Measurements from ENCODE around the gene SLC35G4. TPM values are rescaled to one million over a fixed set of nuclear protein-coding genes. Genes with fewer than 3 reads are reported as not detected.

The SLC35G4 gene
- total RNA-seq, 2 experiments from 2014 or later, result not detected

DNA sequence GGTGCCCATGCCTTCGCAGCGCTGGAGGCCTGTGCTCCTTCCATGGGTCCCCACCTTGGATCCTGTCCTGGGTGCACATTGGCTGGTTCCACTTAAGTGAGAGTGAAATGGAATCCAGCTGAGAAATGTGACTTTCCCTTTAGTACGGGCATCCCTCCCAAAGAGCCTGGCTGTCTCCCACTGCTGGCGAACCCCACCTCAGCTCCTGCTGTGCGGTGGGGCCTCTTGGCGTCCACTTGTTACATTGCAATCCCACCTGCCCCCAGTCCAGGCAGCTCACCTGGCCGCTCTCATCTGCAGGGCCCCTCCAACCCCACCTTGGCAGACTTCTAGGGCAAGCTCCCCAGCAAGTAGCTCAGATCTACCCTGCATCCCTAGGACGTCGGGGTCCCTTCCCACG is 44.1 kb downstream of the SLC35G4 start:
- Histone ChIP-seq H3K27ac (ENCODE audit: low read depth in 1 of 2, low read length in 2 of 2) (no peak overlapping the region), H3K9me3 (ENCODE audit: control insufficient read depth in 1 of 2, insufficient read depth in 1 of 2, low read length in 2 of 2) (no peaks in the 10 kb centered on the region), H3K36me3 (ENCODE audit: insufficient read depth, low read length) (no peaks in the 10 kb centered on the region), H3K27me3 (ENCODE audit: control insufficient read depth in 1 of 2, insufficient read depth in 2 of 2, low read length in 2 of 2) (peaks cover 4 to 10% of the 10 kb centered on the region in 2 experiments), H3K4me1 (ENCODE audit: insufficient read depth, low read length) (peaks cover 5% of the 10 kb centered on the region), H3K4me3 (ENCODE audit: low read length) (no peak overlapping the region)
- Mint-ChIP-seq H3K4me3 (no peak overlapping the region), H3K4me1 (ENCODE audit: low read depth) (no peaks in the 10 kb centered on the region), H3K9me3 (peaks cover 6% of the 10 kb centered on the region), H3K36me3 (ENCODE audit: low read depth) (no peaks in the 10 kb centered on the region), H3K27ac (no peak overlapping the region), H3K27me3 (peaks cover 71% of the 10 kb centered on the region)
- TF ChIP-seq, protein P1, sequence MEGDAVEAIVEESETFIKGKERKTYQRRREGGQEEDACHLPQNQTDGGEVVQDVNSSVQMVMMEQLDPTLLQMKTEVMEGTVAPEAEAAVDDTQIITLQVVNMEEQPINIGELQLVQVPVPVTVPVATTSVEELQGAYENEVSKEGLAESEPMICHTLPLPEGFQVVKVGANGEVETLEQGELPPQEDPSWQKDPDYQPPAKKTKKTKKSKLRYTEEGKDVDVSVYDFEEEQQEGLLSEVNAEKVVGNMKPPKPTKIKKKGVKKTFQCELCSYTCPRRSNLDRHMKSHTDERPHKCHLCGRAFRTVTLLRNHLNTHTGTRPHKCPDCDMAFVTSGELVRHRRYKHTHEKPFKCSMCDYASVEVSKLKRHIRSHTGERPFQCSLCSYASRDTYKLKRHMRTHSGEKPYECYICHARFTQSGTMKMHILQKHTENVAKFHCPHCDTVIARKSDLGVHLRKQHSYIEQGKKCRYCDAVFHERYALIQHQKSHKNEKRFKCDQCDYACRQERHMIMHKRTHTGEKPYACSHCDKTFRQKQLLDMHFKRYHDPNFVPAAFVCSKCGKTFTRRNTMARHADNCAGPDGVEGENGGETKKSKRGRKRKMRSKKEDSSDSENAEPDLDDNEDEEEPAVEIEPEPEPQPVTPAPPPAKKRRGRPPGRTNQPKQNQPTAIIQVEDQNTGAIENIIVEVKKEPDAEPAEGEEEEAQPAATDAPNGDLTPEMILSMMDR (IDR thresholded peaks at IDR 0.05), result no peak
- no peak for DNase-seq
- intact Hi-C loops (cut with DNase I, micrococcal nuclease), result loop anchor here in 1 of 2 experiments (2.0 kb wide), 1 partner anchor 219 kb away; no protein-coding TSS in a partner anchor
- ATAC-seq (ENCODE audit: poor library complexity), result no peak
- POLR2A ChIA-PET, result no interaction called here
- CTCF ChIA-PET, result interaction anchor here (1.2 kb wide), 1 partner anchor 565 kb away, joined by 3 read pairs; no protein-coding TSS in a partner anchor

DNA sequence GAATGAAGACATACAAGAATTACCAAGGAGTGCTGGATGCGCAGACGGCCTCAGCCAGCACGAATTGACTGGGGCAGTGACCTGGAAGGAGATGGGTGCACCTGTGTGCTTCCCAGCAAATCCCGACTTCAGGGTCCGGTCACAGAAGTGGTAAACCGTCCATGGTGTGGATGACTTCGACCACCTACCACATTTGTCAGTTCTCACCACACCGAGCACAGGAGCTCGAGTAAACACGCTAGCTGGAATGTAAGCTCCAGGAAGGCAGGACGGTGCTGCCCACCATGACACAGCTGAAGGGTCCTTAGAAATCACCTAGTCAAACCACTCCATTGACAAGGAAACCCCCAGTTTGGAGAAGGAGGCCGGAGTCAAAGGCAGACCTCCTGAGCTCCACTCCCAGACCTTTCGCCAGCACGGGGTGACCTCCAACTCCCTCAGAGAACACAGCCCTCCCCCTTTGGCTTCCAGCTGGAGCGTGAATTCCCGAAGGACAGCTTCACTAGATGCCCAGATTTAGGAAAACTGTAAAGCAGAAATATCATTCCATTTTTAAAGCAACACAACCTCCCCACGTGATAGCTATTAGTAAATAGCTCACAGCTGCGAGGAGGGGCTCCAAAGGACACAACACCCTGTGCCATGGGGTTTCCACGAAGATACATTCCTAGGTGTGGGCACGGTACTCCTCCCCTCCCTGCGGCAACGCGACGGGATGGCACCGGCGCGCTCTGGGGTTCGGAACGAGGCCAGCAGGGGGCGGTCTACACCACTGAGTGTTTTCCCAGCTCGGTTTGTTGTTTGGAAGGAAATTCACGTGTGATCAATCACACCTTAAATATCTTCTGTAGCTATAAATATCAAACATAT is 45.6 kb downstream of the SLC35G4 start:
- POLR2A ChIA-PET, result no interaction called here

DNA sequence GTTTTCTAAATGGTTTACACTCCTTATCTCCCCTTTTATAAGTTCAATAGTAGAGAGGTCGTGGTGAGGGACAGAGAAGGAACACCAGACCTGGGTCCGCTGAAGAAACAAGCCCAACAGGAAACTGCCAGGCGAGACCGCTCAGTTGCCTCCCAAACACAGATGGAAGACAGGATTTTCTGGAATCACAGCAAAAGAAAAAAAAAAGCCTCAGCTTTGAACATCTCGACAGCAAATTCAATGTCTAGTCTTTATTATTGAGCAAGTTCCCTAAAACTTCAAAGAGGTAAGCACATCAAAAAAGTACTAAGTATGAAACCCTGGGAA is 46.2 kb downstream of the SLC35G4 start:
- Histone ChIP-seq H3K36me3 (ENCODE audit: insufficient read depth, low read length) (no peaks in the 10 kb centered on the region), H3K4me3 (ENCODE audit: low read length) (no peak overlapping the region), H3K9me3 (ENCODE audit: control insufficient read depth in 1 of 2, insufficient read depth in 1 of 2, low read length in 2 of 2) (no peaks in the 10 kb centered on the region), H3K27me3 (ENCODE audit: control insufficient read depth in 1 of 2, insufficient read depth in 2 of 2, low read length in 2 of 2) (peaks cover 4 to 10% of the 10 kb centered on the region in 2 experiments), H3K27ac (ENCODE audit: low read depth in 1 of 2, low read length in 2 of 2) (no peak overlapping the region), H3K4me1 (ENCODE audit: insufficient read depth, low read length) (peaks cover 5% of the 10 kb centered on the region)
- intact Hi-C loops (cut with DNase I, micrococcal nuclease), result loop anchor here in 1 of 2 experiments (5.0 kb wide), 1 partner anchor 382 kb away; no protein-coding TSS in a partner anchor
- Mint-ChIP-seq H3K4me1 (ENCODE audit: low read depth) (no peaks in the 10 kb centered on the region), H3K27me3 (peaks cover 82% of the 10 kb centered on the region), H3K4me3 (no peak overlapping the region), H3K27ac (no peak overlapping the region), H3K9me3 (no peaks in the 10 kb centered on the region), H3K36me3 (ENCODE audit: low read depth) (no peaks in the 10 kb centered on the region)
- ATAC-seq (ENCODE audit: poor library complexity) (no peak), DNase-seq (no peak)
- TF ChIP-seq, protein P1 (IDR thresholded peaks at IDR 0.05), result no peak
- ChIA-PET POLR2A (no interaction called here), CTCF (interaction anchor here (0.6 kb wide), 1 partner anchor 581 kb away, joined by 3 read pairs; no protein-coding TSS in a partner anchor)

More for the DNA sequence above, 45.6 kb downstream of the SLC35G4 start:
- Mint-ChIP-seq H3K27me3 (peaks cover 82% of the 10 kb centered on the region), H3K27ac (no peak overlapping the region), H3K4me3 (no peak overlapping the region), H3K36me3 (ENCODE audit: low read depth) (no peaks in the 10 kb centered on the region), H3K4me1 (ENCODE audit: low read depth) (no peaks in the 10 kb centered on the region), H3K9me3 (no peaks in the 10 kb centered on the region)
- H3K27me3 ChIP-seq (ENCODE audit: control insufficient read depth in 1 of 2, insufficient read depth in 2 of 2, low read length in 2 of 2), result peaks cover 4 to 10% of the 10 kb centered on the region in 2 experiments
- H3K4me1 ChIP-seq (ENCODE audit: insufficient read depth, low read length), result peaks cover 5% of the 10 kb centered on the region
- ATAC-seq (ENCODE audit: poor library complexity), result no peak
- no peaks in the 10 kb centered on the region for H3K9me3 ChIP-seq (ENCODE audit: control insufficient read depth in 1 of 2, insufficient read depth in 1 of 2, low read length in 2 of 2)
- H3K36me3 ChIP-seq (ENCODE audit: insufficient read depth, low read length), result no peaks in the 10 kb centered on the region
- peak in 11 of 14 experiments; percentile 10 to 50 (median 21) for DNase-seq
- TF ChIP-seq, protein P1 (IDR thresholded peaks at IDR 0.05), result peak; percentile 55
- no peak overlapping the region for H3K4me3 ChIP-seq (ENCODE audit: low read length)
- CTCF ChIA-PET, result interaction anchor here (0.6 kb wide), 1 partner anchor 581 kb away, joined by 3 read pairs; no protein-coding TSS in a partner anchor
- intact Hi-C loops (cut with DNase I, micrococcal nuclease), result loop anchor here in 1 of 2 experiments (5.0 kb wide), 1 partner anchor 382 kb away; no protein-coding TSS in a partner anchor
- no peak overlapping the region for H3K27ac ChIP-seq (ENCODE audit: low read depth in 1 of 2, low read length in 2 of 2)

Data from CD4-positive, alpha-beta T cell (primary cell).